Measurements from ENCODE around the gene CXCR2. TPM values are rescaled to one million over a fixed set of nuclear protein-coding genes. Genes with fewer than 3 reads are reported as not detected.
"Not testable (repeated sequence)": the region's sequence is repeated elsewhere in the genome, so short reads cannot be mapped to it uniquely, and the experiment has no call there.

Gene CXCR2
- total RNA-seq, 1 experiment from 2014 or later, result not detected

- DNase-seq, result peak; percentile 64
- ChIA-PET POLR2A (ENCODE audit: unreplicated experiment) (no interaction called here), CTCF (interaction anchor here (0.6 kb wide), 1 partner anchor 93 kb away, joined by 3 read pairs; no protein-coding TSS in a partner anchor)
- intact Hi-C loops (cut with micrococcal nuclease), result no loop called here
- no peaks in the 10 kb centered on the region for H3K9me3 ChIP-seq (ENCODE audit: low read length)
- H3K79me2 ChIP-seq (ENCODE audit: low read length), result no peaks in the 10 kb centered on the region
- H3F3A ChIP-seq (ENCODE audit: low read length, unreplicated experiment), result no peaks in the 10 kb centered on the region
- TF ChIP-seq EZH2phosphoT487 (IDR thresholded peaks at IDR 0.05; ENCODE audit: borderline replicate concordance, low read length) (no peak), CTCF (conservative IDR thresholded peaks at IDR 0.05; ENCODE audit: low read depth, low read length) (peak; percentile 77)
- peak; percentile 62 for ATAC-seq
- H3K4me2 ChIP-seq (ENCODE audit: low read length), result no peak overlapping the region
- H3K9me2 ChIP-seq (replicated peaks; ENCODE audit: low read length), result no peaks in the 10 kb centered on the region
- H2AFZ ChIP-seq (ENCODE audit: low read length), result no peak overlapping the region
- peaks cover 7% of the 10 kb centered on the region; the same call in 1 of the 2 replicates for H3K4me1 ChIP-seq (ENCODE audit: insufficient read depth, low read length)
- no peak overlapping the region for H3K4me3 ChIP-seq (ENCODE audit: low read length)
- H3K27ac ChIP-seq (ENCODE audit: low read length), result no peak overlapping the region
- H3K36me3 ChIP-seq (ENCODE audit: low read depth, low read length), result no peaks in the 10 kb centered on the region
- BruUV-seq (replicated peaks), result no TSS peak
- H3K27me3 ChIP-seq (ENCODE audit: low read length), result peaks cover 18% of the 10 kb centered on the region
- H4K20me1 ChIP-seq (ENCODE audit: low read length), result no peaks in the 10 kb centered on the region
- no peak overlapping the region for H3K9ac ChIP-seq (ENCODE audit: low read length)
Measured at GRCh38 chr2:218168635-218169462, 43.0 kb downstream of the CXCR2 start.

- ChIA-PET CTCF (interaction anchor here (0.6 kb wide), 1 partner anchor 92 kb away, joined by 3 read pairs; no protein-coding TSS in a partner anchor), POLR2A (ENCODE audit: unreplicated experiment) (no interaction called here)
- no TSS peak for BruUV-seq (replicated peaks)
- Histone ChIP-seq H4K20me1 (ENCODE audit: low read length) (no peaks in the 10 kb centered on the region), H3K9ac (ENCODE audit: low read length) (no peak overlapping the region), H3K27ac (ENCODE audit: low read length) (no peak overlapping the region), H3K9me2 (replicated peaks; ENCODE audit: low read length) (no peaks in the 10 kb centered on the region), H3K4me3 (ENCODE audit: low read length) (no peak overlapping the region), H3K4me2 (ENCODE audit: low read length) (no peak overlapping the region), H3K36me3 (ENCODE audit: low read depth, low read length) (no peaks in the 10 kb centered on the region), H3K9me3 (ENCODE audit: low read length) (no peaks in the 10 kb centered on the region), H3K79me2 (ENCODE audit: low read length) (no peaks in the 10 kb centered on the region), H3F3A (ENCODE audit: low read length, unreplicated experiment) (no peaks in the 10 kb centered on the region), H2AFZ (ENCODE audit: low read length) (no peak overlapping the region), H3K4me1 (ENCODE audit: insufficient read depth, low read length) (peaks cover 7% of the 10 kb centered on the region; the same call in 1 of the 2 replicates), H3K27me3 (ENCODE audit: low read length) (peaks cover 7% of the 10 kb centered on the region)
- ATAC-seq, result no peak
- intact Hi-C loops (cut with micrococcal nuclease), result no loop called here
- no peak for DNase-seq
- no peak for TF ChIP-seq CTCF (conservative IDR thresholded peaks at IDR 0.05; ENCODE audit: low read depth, low read length)
- no peak for TF ChIP-seq EZH2phosphoT487 (IDR thresholded peaks at IDR 0.05; ENCODE audit: borderline replicate concordance, low read length)
- no peak for TF ChIP-seq EZH2 (IDR thresholded peaks at IDR 0.05; ENCODE audit: low read length, unreplicated experiment)
Measured at GRCh38 chr2:218169757-218170546, 44.1 kb downstream of the CXCR2 start.

- H3K27me3 ChIP-seq (ENCODE audit: low read length); H3K4me3 ChIP-seq (ENCODE audit: low read length); DNase-seq; H3K79me2 ChIP-seq (ENCODE audit: low read length); ATAC-seq; H3K9me2 ChIP-seq (replicated peaks; ENCODE audit: low read length); H3F3A ChIP-seq (ENCODE audit: low read length, unreplicated experiment); H4K20me1 ChIP-seq (ENCODE audit: low read length); H3K4me1 ChIP-seq (ENCODE audit: insufficient read depth, low read length); H3K4me2 ChIP-seq (ENCODE audit: low read length); CTCF ChIA-PET; POLR2A ChIA-PET (ENCODE audit: unreplicated experiment); H3K27ac ChIP-seq (ENCODE audit: low read length); H3K9me3 ChIP-seq (ENCODE audit: low read length); H2AFZ ChIP-seq (ENCODE audit: low read length); H3K9ac ChIP-seq (ENCODE audit: low read length); H3K36me3 ChIP-seq (ENCODE audit: low read depth, low read length); intact Hi-C loops (cut with micrococcal nuclease); BruUV-seq (replicated peaks): not testable (repeated sequence)
Measured at GRCh38 chr2:218171744-218172143, 45.9 kb downstream of the CXCR2 start.

Data from PC-3 (cell line).